ENCODE measurements around the gene HS3ST3B1.

The HS3ST3B1 gene

GRCh38 chr17:14303343-14304221, 2.7 kb downstream of the HS3ST3B1 start:
- DNase-seq: peak; percentile 17

DNA sequence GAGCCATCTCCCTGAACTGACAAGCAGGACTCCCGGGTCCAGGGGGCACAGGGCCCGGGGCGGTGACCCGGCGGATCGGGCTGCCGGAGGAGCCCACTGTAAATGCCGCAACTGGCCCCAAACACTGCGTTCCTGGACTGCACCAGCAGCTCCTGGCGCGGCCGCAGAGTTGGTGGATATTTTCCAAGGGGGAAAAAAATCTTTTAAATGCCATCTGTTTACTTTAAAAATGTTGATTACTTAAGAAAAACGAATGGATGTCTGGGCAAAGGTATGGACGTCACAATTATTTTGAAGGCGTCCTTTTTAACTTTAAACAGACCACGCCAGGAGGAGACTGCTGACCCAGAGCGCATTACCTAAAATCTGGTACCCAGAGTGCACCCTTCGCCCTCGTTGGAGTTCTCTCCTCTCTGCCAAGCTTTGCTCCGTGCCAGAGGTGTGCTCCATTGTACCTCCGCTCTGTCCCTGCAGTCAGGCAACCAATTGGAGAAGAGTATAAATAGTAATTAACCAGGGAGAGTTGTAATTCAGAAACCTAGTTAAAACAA, 3.4 kb downstream of the HS3ST3B1 start:
- no peak for DNase-seq

GRCh38 chr17:14304773-14305517, 4.1 kb downstream of the HS3ST3B1 start:
- peak; percentile 17 for DNase-seq

DNA sequence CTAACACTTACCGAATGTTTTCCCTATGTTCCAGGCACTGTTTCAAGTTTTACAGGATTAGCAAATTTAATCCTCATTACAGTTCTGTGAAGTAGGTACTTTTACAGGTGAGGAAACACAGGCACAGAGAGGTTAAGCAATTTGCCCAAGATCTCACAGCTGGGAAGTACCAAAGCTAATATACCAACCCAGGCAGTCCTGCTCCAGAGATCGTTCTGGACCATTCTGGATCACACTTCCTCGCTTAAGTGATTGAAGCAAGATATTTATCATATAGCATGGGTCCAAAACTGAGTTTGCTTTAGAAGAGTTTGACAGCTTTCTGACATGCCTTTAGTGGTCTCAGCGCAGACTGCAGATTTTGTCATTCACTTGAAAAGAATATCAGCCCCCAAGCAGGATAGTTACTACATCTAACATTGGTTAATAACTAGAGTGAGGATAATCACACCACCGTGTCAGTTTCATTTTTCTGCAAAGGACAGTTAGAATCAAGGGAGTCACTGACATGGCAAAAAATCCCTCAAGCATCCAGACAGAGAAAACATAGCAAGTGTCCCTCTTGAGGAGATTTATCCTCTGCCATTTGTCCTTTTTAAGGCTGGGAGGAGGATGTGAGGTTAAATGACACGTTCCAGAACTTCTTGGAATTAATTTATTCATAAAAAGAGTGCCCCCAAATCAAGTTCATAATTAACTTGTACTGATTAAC, 5.1 kb downstream of the HS3ST3B1 start:
- peak; percentile 23 for DNase-seq

DNA sequence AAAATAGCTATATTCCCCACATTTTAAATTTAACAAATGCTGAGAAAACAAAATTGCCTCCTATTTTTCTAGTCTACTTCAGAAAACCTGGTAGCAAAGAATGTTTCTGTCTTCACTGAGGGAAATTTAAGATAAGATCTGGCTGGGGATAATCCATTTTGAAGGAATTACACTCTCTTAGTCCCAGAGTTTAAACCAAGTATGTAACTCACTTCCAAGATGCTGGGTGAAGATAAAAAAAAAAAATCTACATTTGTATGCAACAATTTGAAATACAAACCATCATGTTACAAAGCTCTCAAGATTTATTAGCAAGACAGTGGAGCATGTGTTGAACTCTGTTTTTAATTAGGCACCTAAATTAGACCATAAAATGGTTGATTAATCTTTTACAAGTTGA, 5.7 kb downstream of the HS3ST3B1 start:
- no peak for DNase-seq

DNA sequence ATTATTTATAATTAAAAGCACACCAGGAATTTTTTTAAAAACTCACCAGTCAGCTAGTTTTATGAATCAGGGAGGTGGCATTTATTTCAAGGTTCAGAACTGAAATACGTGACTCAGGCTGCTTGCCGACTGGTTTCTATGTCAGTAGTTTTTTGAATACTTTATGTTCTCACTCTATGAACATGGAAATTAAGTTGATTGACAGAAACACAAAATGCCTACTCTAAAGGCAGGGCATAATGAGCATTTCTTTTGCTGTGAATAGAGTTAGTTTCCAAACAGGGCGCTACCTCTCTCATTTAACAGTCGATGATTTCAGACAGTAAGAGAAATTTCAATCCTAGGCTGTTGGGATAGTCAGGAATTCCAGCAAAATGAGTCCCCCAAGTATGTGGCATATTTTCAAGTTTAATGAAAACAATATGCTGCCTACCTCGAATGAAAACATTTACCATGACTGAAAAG, 6.7 kb downstream of the HS3ST3B1 start:
- peak; percentile 86 for DNase-seq

- no peak for DNase-seq
Measured at GRCh38 chr17:14308636-14308964, 7.7 kb downstream of the HS3ST3B1 start.

DNA sequence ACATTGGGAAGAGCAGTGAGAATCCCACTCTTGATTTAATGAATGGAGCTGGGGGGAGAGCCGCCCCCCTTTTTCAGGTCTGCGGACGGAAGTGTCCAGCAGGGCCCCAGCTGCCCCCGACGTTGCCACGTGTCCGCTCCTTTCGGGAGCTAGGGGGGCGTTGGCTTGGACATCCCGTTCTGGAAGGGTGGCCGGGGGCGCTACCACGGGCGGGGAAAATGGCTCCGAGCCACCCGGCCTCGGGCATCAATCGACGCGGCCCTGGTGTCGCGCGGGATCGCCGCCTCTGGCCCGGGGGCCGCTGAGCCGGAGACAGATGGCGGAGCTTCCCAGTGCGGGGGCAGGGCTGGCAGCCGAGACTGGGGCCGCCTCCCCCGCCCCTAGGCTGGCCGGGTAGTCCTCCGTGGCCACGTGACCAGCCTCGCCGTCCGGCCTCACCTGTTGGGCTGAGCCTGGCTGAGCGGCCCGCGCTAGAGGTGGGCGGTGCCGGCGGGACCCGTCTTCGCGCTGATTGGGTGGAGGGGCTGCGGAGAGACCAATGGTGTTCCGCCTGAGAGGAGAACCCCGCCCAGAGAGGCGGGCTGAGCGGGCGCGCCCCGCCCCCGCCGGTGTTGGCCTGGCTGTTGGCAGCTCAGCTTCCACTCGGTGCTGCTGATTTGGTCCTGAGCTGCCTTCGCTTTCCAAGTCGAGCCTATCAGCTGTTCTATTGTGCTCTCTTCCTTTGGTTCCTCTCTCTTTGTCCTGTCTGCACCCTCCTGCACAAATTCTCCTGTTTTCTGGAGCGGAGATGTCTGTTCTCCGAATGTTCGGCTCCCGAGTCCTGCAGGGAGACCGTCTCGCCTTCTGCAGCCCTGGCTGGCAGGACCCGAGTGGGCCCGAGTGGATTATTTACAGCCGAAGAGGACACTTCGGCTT, 8.3 kb downstream of the HS3ST3B1 start:
- peak; percentile 93 for DNase-seq

GRCh38 chr17:14310101-14310500, 9.2 kb downstream of the HS3ST3B1 start:
- DNase-seq: no peak

GRCh38 chr17:14310605-14311004, 9.7 kb downstream of the HS3ST3B1 start:
- DNase-seq: no peak

- DNase-seq: no peak
Measured at GRCh38 chr17:14311186-14311705, 10.4 kb downstream of the HS3ST3B1 start.

- DNase-seq: no peak
Measured at GRCh38 chr17:14311981-14312380, 11.1 kb downstream of the HS3ST3B1 start.

GRCh38 chr17:14312522-14312921, 11.6 kb downstream of the HS3ST3B1 start:
- no peak for DNase-seq

DNA sequence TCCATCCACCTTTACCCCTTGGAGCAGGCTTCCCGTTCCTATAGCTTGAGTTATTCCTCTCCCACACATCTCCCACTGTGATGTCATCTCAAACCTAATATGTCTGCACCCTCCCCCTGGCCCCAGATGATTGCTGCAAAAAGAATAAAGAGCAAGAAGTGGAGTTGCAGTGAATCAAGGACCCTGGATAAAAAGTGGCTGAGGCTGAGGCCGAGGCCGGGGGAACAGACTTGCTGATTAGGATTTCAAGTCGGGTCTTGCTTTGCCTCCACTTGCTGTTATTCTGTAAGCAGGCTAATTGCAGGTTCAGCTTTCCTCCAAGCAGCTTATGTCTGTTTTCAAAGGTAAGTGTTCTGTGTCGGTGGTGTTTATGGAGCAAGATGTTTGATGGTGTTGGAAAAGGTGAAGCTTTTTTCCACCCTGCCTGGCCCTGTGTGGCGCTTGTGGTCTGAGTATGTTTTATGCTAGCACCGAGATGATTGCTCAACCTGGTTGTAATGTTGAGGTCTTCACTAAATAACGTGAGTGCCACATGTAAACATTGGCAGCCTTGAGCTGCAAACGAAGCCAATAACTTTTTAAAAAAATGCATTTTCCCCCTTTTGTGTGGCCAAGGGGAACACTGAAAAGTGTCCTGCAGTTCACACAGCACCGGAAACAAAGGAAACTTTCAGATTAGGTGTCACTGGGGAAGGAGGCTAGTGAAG, 15.4 kb downstream of the HS3ST3B1 start:
- DNase-seq: no peak

DNA sequence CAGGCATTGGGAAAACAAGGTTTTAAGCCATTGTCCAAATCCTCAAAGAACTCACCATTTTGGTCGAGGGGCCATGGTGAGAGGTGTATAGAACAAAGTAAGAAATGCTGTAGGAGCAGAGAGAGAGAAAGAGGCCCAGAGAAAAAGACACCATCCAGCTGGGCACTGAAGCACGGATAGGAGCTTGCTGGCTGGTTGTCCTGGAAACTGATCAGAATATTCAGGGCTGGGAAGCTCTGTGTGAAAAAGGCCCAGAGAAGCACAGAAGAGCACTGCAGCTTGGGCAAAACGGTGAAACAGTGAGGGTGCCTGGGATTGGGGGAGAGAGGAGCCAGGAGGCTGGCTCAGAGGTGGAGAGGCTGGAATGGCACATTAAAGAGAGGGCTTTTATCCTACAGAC, 16.5 kb downstream of the HS3ST3B1 start:
- DNase-seq: no peak

GRCh38 chr17:14318109-14318917, 17.4 kb downstream of the HS3ST3B1 start:
- DNase-seq: no peak

DNA sequence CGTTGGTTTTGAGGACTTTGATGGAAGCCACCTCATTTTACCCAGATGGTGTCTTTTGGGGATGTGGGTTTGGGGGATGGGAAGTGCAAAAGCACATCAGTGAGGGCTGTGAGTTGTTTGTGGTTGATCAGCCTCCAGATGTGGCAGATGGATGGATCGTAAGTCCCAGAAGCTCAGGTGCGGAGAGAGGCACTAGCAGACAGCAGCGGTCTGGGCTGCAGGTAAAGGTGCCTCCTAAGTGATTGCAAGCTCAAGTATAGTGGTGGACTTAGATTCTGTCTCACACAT, 18.0 kb downstream of the HS3ST3B1 start:
- no peak for DNase-seq

DNA sequence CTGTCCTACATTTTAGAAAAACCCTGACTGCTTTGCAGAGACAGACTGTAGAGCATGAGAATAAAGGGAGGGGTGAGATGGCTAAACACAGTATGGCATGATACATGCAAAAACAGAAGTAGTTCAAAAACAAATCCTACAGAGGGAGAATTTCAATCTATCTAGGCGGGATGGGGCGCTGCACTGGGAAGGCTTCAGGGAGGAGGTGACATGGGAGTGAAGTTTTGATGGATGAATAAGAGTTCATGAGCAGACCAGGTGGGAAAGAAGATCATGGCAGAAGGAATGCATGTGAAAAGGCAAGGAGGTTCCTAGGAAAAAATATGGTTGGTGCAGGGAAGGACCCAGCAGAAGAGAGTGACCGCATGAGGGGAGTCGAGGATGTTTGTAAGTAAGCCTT, 19.2 kb downstream of the HS3ST3B1 start:
- no peak for DNase-seq

DNA sequence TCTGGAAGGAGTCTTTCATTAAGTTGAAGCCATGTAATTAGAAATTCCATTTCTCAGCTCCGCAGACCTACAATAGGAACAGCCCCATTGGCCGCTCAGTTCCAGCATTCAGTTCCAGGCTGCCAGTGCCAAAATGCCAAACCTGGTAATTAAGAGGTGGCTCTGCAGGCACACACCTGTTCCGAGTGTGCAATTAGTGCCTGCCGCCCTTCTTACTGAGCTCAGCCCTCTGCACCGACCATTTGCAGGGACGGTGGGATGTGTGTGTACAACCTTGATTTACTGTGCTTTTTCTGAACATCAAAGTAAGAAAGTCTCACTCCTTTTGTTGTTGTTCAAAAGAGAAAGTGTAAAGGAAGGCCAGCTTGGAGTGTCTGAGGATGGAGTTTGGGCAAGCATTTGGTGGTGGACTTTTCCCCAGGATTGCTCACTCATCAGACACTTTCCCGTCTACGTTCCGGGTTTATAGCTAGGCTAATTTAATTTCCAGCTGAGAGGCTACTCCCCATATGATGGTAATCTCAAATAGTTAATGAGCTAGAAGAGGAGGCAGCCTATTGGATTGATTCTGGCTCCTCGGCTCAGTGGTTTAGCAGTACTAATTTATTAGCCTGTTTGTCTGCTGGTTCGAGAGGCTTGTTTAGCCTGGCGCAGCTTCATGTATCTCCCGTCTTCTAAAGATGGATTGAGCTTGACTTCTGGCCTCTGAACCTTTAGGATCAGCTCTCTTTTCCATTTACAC, 20.0 kb downstream of the HS3ST3B1 start:
- DNase-seq: no peak

- no peak for DNase-seq
Measured at GRCh38 chr17:14321476-14321949, 20.6 kb downstream of the HS3ST3B1 start.

Data from EL (cell line).